Trophoblast cell (in vitro differentiated cells and primary cell): ENCODE data around the gene AFAP1L1.
"Not testable (repeated sequence)": the region's sequence is repeated elsewhere in the genome, so short reads cannot be mapped to it uniquely, and the experiment has no call there.

ENCODE experiments used
- DNase-seq, 2 donors: peaks; one replicate each; pipeline ENCODE4 v3.0.0-alpha.2; 2016
- H2AFZ ChIP-seq: 2 replicates; pipeline ENCODE4 v1.6.1; 2013; ENCODE audit warnings: low read length, moderate library complexity, mild to moderate bottlenecking; ENCODE audit not compliant: insufficient read depth, poor library complexity
- H2AK5ac ChIP-seq: 2 replicates; pipeline ENCODE4 v1.6.1; 2013; ENCODE audit warnings: mild to moderate bottlenecking, low read length
- H2BK120ac ChIP-seq: 2 replicates; pipeline ENCODE4 v1.6.1; 2013; ENCODE audit warnings: low read length, mild to moderate bottlenecking, moderate library complexity; ENCODE audit not compliant: insufficient read depth, poor library complexity
- H2BK12ac ChIP-seq: 2 replicates; pipeline ENCODE4 v1.6.1; 2013; ENCODE audit warnings: mild to moderate bottlenecking, low read length, moderate library complexity
- H2BK5ac ChIP-seq: 2 replicates; pipeline ENCODE4 v1.6.1; 2013; ENCODE audit warnings: low read length, low read depth, moderate library complexity, mild to moderate bottlenecking; ENCODE audit not compliant: poor library complexity
- H3K14ac ChIP-seq: 2 replicates; pipeline ENCODE4 v1.6.1; 2013; ENCODE audit warnings: mild to moderate bottlenecking, low read length
- H3K18ac ChIP-seq: 2 replicates; pipeline ENCODE4 v1.6.1; 2013; ENCODE audit warnings: mild to moderate bottlenecking, low read length
- H3K23ac ChIP-seq: 2 replicates; pipeline ENCODE4 v1.6.1; 2013; ENCODE audit warnings: low read length
- H3K27ac ChIP-seq: 2 replicates; pipeline ENCODE4 v1.5.1; 2013; ENCODE audit warnings: low read depth, mild to moderate bottlenecking, inconsistent platforms, low read length, moderate library complexity
- H3K27me3 ChIP-seq: 2 replicates; pipeline ENCODE4 v1.6.1; 2013; ENCODE audit warnings: inconsistent platforms, mild to moderate bottlenecking, low read length, moderate library complexity; ENCODE audit not compliant: insufficient read depth
- H3K36me3 ChIP-seq, 2 experiments: 1 replicate in 1 of 2; 2 replicates in 1 of 2; pipeline ENCODE4 v1.6.1; 2013; ENCODE audit warnings: low read length in 2 of 2, mild to moderate bottlenecking in 2 of 2, moderate library complexity in 1 of 2; ENCODE audit not compliant: insufficient read depth in 2 of 2, control insufficient read depth in 1 of 2
- H3K4ac ChIP-seq: 2 replicates; pipeline ENCODE4 v1.6.1; 2013; ENCODE audit warnings: low read depth, mild to moderate bottlenecking, low read length, moderate library complexity
- H3K4me1 ChIP-seq, 2 experiments: 1 replicate in 1 of 2; 2 replicates in 1 of 2; pipeline ENCODE4 v1.6.1; 2013; ENCODE audit warnings: low read length in 2 of 2, mild to moderate bottlenecking in 2 of 2, moderate library complexity in 1 of 2; ENCODE audit not compliant: insufficient read depth in 2 of 2, control insufficient read depth in 1 of 2
- H3K4me2 ChIP-seq: 2 replicates; pipeline ENCODE4 v1.6.1; 2013; ENCODE audit warnings: inconsistent platforms, mild to moderate bottlenecking, low read length, moderate library complexity
- H3K4me3 ChIP-seq: 2 replicates; pipeline ENCODE4 v1.5.1; 2013; ENCODE audit warnings: mild to moderate bottlenecking, low read depth, low read length, inconsistent platforms
- H3K79me1 ChIP-seq: one replicate; pipeline ENCODE4 v1.6.1; 2013; ENCODE audit warnings: low read length
- H3K79me2 ChIP-seq: 2 replicates; pipeline ENCODE4 v1.6.1; 2013; ENCODE audit warnings: low read length, mild to moderate bottlenecking; ENCODE audit not compliant: control insufficient read depth, insufficient read depth, poor library complexity
- H3K9ac ChIP-seq: 2 replicates; pipeline ENCODE4 v1.6.1; 2013; ENCODE audit warnings: mild to moderate bottlenecking, low read length
- H3K9me3 ChIP-seq: 2 replicates; pipeline ENCODE4 v1.6.1; 2013; ENCODE audit warnings: low read depth, mild to moderate bottlenecking, control low read depth, inconsistent platforms, low read length; ENCODE audit not compliant: insufficient read depth
- H4K12ac ChIP-seq: 2 replicates; pipeline ENCODE4 v1.6.1; 2013; ENCODE audit warnings: low read depth, mild to moderate bottlenecking, low read length, moderate library complexity
- H4K8ac ChIP-seq: 2 replicates; pipeline ENCODE4 v1.6.1; 2013; ENCODE audit warnings: low read depth, mild to moderate bottlenecking, low read length, moderate library complexity
- H4K91ac ChIP-seq: one replicate; pipeline ENCODE4 v1.6.1; 2013; ENCODE audit warnings: low read depth, mild to moderate bottlenecking, low read length, moderate library complexity
- WGBS: extraction: QIAGEN DNeasy Blood & Tissue Kit; methylation state at CpG from one replicate; pipeline ENCODE4 v1.1.7; 2013; ENCODE audit warnings: missing lambda C conversion rate; ENCODE audit not compliant: insufficient read length, insufficient coverage; ENCODE audit errors: extremely low coverage; 5-methylcytosine and 5-hydroxymethylcytosine counted together

AFAP1L1 gene

DNA sequence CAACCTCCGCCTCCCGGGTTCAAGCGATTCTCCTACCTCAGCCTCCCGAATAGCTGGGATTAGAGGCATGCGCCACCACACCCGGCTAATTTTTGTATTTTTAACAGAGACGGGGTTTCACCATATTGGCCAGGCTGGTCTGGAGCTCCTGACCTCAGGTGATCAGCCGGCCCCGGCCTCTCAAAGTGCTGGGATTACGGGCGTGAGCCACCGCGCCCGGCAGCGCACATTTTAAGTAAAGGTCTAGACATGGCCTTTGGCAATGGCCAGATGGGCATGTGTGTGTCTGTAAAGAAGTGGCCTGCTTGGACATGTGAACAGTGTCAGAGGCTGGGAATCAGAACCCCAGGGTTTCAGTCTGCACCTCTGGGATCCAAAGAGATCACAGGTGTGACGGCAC is 1.1 kb downstream of the AFAP1L1 start:
- H3K14ac ChIP-seq, H3K27ac ChIP-seq, H2BK12ac ChIP-seq, H2BK120ac ChIP-seq, H2AFZ ChIP-seq, H3K4me3 ChIP-seq, H3K4me1 ChIP-seq, H3K27me3 ChIP-seq, H3K4ac ChIP-seq, H2AK5ac ChIP-seq, H3K36me3 ChIP-seq, H3K9me3 ChIP-seq, H3K79me2 ChIP-seq, H3K23ac ChIP-seq, H3K4me2 ChIP-seq, H3K79me1 ChIP-seq, H4K12ac ChIP-seq, H3K18ac ChIP-seq, H4K8ac ChIP-seq, H2BK5ac ChIP-seq, H4K91ac ChIP-seq, H3K9ac ChIP-seq: not testable (repeated sequence)
- DNase-seq: peak; percentile 41 to 54
- no CpG with 5 or more reads among the region's 16 CpGs for WGBS

DNA sequence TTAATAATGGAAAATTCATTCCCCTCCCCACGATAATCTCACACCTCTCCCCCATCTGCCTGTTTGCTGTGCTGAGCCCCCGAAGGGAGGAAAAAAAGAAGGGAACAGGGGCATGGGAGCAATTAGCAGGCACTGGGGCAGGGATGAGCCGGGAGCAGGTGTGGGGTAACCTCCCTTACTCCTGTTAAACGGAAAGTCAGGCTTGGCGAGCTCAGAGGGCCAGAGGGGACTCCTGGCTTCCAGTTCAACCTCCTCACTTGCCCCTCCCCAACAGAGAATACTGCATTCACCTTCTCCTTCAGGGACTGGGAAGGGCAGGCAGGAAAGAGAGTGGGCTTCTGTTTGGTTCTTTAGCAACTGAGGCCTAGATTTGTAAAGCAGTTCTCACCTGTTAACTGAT is 1.6 kb downstream of the AFAP1L1 start:
- Histone ChIP-seq H3K4ac (no peak overlapping the region), H2BK5ac (no peak overlapping the region), H3K27ac (no peak overlapping the region), H3K36me3 (no peaks in the 10 kb centered on the region), H3K18ac (no peak overlapping the region), H3K14ac (no peak overlapping the region), H2BK120ac (no peak overlapping the region), H2AFZ (no peak overlapping the region), H3K9me3 (no peaks in the 10 kb centered on the region), H3K79me2 (peaks cover 3% of the 10 kb centered on the region), H3K23ac (no peak overlapping the region), H4K12ac (no peak overlapping the region), H4K8ac (peak overlapping the region; percentile 5), H4K91ac (no peak overlapping the region), H3K4me2 (no peak overlapping the region), H3K79me1 (peaks cover 4% of the 10 kb centered on the region), H2AK5ac (no peak overlapping the region), H2BK12ac (no peak overlapping the region), H3K4me3 (no peak overlapping the region), H3K9ac (no peak overlapping the region), H3K4me1 (peaks cover 4 to 6% of the 10 kb centered on the region in 2 experiments), H3K27me3 (no peaks in the 10 kb centered on the region)
- DNase-seq: no peak
- WGBS: no CpG with 5 or more reads among the region's 5 CpGs

DNA sequence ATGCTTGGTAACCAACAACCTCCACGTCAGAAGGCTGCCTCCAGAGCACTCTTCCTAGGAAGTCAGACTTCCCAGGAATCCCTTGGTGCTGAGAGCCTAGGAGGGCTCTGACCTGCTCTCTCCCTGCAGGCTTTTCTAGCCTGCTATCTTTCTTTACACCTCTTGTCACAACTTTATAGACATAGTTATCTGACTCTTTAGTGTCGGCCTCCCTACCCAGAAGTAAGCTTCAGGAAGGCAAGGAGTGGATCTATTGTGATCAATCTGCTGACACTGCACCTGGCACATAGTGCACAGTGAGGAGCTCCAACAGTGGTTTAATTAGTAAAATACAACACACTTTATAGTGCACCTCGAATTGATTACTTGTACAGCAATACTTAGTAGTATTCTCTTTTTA is 2.3 kb downstream of the AFAP1L1 start:
- H4K91ac ChIP-seq: no peak overlapping the region
- H3K36me3 ChIP-seq: no peaks in the 10 kb centered on the region
- peaks cover 4% of the 10 kb centered on the region for H3K79me1 ChIP-seq
- no peak overlapping the region for H4K12ac ChIP-seq
- no peak overlapping the region for H3K4me2 ChIP-seq
- no peak overlapping the region for H4K8ac ChIP-seq
- H3K4ac ChIP-seq: no peak overlapping the region
- H3K4me3 ChIP-seq: no peak overlapping the region
- H3K14ac ChIP-seq: no peak overlapping the region
- H2AFZ ChIP-seq: no peak overlapping the region
- no peak overlapping the region for H2AK5ac ChIP-seq
- peaks cover 4 to 6% of the 10 kb centered on the region in 2 experiments for H3K4me1 ChIP-seq
- no CpG with 5 or more reads among the region's 3 CpGs for WGBS
- DNase-seq: peak; percentile 29 to 41
- H2BK5ac ChIP-seq: no peak overlapping the region
- H3K27me3 ChIP-seq: no peaks in the 10 kb centered on the region
- no peak overlapping the region for H2BK120ac ChIP-seq
- H3K9me3 ChIP-seq: no peaks in the 10 kb centered on the region
- H3K79me2 ChIP-seq: peaks cover 3% of the 10 kb centered on the region
- H3K23ac ChIP-seq: no peak overlapping the region
- H3K9ac ChIP-seq: no peak overlapping the region
- H2BK12ac ChIP-seq: no peak overlapping the region
- H3K18ac ChIP-seq: no peak overlapping the region
- H3K27ac ChIP-seq: no peak overlapping the region

DNA sequence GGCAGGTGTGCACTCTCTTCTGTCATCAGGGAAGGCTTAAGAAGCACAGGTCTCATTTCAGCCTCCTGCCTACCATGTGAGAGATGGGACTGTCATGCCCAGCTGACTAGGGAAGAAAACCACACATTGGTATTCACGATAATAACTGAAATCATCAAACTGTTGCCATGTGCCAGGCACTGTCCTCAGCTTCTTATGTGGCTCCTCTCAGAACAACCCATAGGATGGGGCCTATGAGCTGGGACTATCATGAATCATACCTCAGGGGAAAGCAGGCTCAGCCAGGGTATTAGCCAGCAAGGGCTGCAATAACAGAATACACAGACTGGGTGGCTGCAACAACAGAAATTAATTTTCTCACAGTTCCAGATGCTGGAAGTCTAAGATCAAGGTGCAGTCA is 3.3 kb downstream of the AFAP1L1 start:
- Histone ChIP-seq H3K36me3 (no peaks in the 10 kb centered on the region), H3K27ac (no peak overlapping the region)

More for the DNA sequence above, 3.3 kb downstream of the AFAP1L1 start:
- H3K27me3 ChIP-seq: no peaks in the 10 kb centered on the region
- no peak overlapping the region for H3K4me2 ChIP-seq
- H3K9ac ChIP-seq: no peak overlapping the region
- peaks cover 4% of the 10 kb centered on the region for H3K79me1 ChIP-seq
- H4K91ac ChIP-seq: no peak overlapping the region
- no peak overlapping the region for H2BK120ac ChIP-seq
- no peak overlapping the region for H2BK12ac ChIP-seq
- no CpG with 5 or more reads among the region's 1 CpG for WGBS
- peaks cover 4 to 6% of the 10 kb centered on the region in 2 experiments for H3K4me1 ChIP-seq
- DNase-seq: no peak
- no peak overlapping the region for H4K8ac ChIP-seq
- H3K9me3 ChIP-seq: no peaks in the 10 kb centered on the region
- no peak overlapping the region for H3K4me3 ChIP-seq
- peaks cover 3% of the 10 kb centered on the region for H3K79me2 ChIP-seq
- no peak overlapping the region for H3K14ac ChIP-seq
- no peak overlapping the region for H4K12ac ChIP-seq
- H2BK5ac ChIP-seq: no peak overlapping the region
- H3K23ac ChIP-seq: no peak overlapping the region
- H2AK5ac ChIP-seq: no peak overlapping the region
- no peak overlapping the region for H2AFZ ChIP-seq
- no peak overlapping the region for H3K4ac ChIP-seq
- H3K18ac ChIP-seq: no peak overlapping the region
